ENCODE measurements around the gene GLYATL1. TPM values are rescaled to one million over a fixed set of nuclear protein-coding genes. Genes with fewer than 3 reads are reported as not detected.

GLYATL1 gene
- total RNA-seq, 1 experiment from 2014 or later = not detected

- TF ChIP-seq, protein P1, sequence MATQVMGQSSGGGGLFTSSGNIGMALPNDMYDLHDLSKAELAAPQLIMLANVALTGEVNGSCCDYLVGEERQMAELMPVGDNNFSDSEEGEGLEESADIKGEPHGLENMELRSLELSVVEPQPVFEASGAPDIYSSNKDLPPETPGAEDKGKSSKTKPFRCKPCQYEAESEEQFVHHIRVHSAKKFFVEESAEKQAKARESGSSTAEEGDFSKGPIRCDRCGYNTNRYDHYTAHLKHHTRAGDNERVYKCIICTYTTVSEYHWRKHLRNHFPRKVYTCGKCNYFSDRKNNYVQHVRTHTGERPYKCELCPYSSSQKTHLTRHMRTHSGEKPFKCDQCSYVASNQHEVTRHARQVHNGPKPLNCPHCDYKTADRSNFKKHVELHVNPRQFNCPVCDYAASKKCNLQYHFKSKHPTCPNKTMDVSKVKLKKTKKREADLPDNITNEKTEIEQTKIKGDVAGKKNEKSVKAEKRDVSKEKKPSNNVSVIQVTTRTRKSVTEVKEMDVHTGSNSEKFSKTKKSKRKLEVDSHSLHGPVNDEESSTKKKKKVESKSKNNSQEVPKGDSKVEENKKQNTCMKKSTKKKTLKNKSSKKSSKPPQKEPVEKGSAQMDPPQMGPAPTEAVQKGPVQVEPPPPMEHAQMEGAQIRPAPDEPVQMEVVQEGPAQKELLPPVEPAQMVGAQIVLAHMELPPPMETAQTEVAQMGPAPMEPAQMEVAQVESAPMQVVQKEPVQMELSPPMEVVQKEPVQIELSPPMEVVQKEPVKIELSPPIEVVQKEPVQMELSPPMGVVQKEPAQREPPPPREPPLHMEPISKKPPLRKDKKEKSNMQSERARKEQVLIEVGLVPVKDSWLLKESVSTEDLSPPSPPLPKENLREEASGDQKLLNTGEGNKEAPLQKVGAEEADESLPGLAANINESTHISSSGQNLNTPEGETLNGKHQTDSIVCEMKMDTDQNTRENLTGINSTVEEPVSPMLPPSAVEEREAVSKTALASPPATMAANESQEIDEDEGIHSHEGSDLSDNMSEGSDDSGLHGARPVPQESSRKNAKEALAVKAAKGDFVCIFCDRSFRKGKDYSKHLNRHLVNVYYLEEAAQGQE (IDR thresholded peaks at IDR 0.05; ENCODE audit: low read depth) = no peak
- TF ChIP-seq, protein P2, sequence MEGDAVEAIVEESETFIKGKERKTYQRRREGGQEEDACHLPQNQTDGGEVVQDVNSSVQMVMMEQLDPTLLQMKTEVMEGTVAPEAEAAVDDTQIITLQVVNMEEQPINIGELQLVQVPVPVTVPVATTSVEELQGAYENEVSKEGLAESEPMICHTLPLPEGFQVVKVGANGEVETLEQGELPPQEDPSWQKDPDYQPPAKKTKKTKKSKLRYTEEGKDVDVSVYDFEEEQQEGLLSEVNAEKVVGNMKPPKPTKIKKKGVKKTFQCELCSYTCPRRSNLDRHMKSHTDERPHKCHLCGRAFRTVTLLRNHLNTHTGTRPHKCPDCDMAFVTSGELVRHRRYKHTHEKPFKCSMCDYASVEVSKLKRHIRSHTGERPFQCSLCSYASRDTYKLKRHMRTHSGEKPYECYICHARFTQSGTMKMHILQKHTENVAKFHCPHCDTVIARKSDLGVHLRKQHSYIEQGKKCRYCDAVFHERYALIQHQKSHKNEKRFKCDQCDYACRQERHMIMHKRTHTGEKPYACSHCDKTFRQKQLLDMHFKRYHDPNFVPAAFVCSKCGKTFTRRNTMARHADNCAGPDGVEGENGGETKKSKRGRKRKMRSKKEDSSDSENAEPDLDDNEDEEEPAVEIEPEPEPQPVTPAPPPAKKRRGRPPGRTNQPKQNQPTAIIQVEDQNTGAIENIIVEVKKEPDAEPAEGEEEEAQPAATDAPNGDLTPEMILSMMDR (IDR thresholded peaks at IDR 0.05 in 2 of 3, conservative IDR thresholded peaks at IDR 0.05 in 1 of 3; ENCODE audit: borderline replicate concordance in 1 of 3, insufficient read depth in 1 of 3, low read depth in 2 of 3, low read length in 2 of 3) = no peak
- TF ChIP-seq MAX (IDR thresholded peaks at IDR 0.05) = no peak
Measured at GRCh38 chr11:58965246-58965985, 26.1 kb downstream of the GLYATL1 start (continued).

GRCh38 chr11:58968251-58968711 is 29.0 kb downstream of the GLYATL1 start:
- TF ChIP-seq RAD21 (IDR thresholded peaks at IDR 0.05; ENCODE audit: low read depth) (no peak), JUND (IDR thresholded peaks at IDR 0.05) (no peak), CEBPB (IDR thresholded peaks at IDR 0.05; ENCODE audit: low read depth) (no peak), YY1 (IDR thresholded peaks at IDR 0.05; ENCODE audit: extremely low read depth, insufficient replicate concordance, low read depth, low read length) (no peak), ZNF274 (IDR thresholded peaks at IDR 0.05; ENCODE audit: low read depth, low read length) (no peak), ZFX (IDR thresholded peaks at IDR 0.05) (no peak), MAX (IDR thresholded peaks at IDR 0.05) (no peak), EZH2phosphoT487 (IDR thresholded peaks at IDR 0.05; ENCODE audit: borderline replicate concordance) (no peak), TCF7L2 (IDR thresholded peaks at IDR 0.05; ENCODE audit: borderline replicate concordance, extremely low read depth, insufficient read depth, insufficient read length) (no peak)
- Histone ChIP-seq H2AFZ (ENCODE audit: low read depth, low read length, poor library complexity, severe bottlenecking) (no peak overlapping the region), H3K9me3 (ENCODE audit: control insufficient read depth in 1 of 2, insufficient read depth in 1 of 2, low read depth in 1 of 2, low read length in 2 of 2) (no peaks in the 10 kb centered on the region), H3K27ac (ENCODE audit: low read depth, low read length) (no peak overlapping the region), H3K9ac (ENCODE audit: low read length) (no peak overlapping the region), H3K27me3 (ENCODE audit: insufficient read depth, low read length) (0 out of 2 replicates have a peak, but pooled peaks cover 5% of the 10 kb centered on the region), H3K4me3 (replicated peaks in 1 of 2; ENCODE audit: low read depth in 1 of 2, low read length in 2 of 2) (no peak overlapping the region), H3K4me1 (ENCODE audit: control insufficient read depth in 1 of 2, insufficient read depth in 2 of 2, low read length in 2 of 2) (no peaks in the 10 kb centered on the region), H3K4me2 (ENCODE audit: low read length) (no peak overlapping the region), H3K79me2 (ENCODE audit: insufficient read depth, low read length) (no peaks in the 10 kb centered on the region), H3K36me3 (ENCODE audit: control insufficient read depth in 1 of 2, insufficient read depth in 2 of 2, low read length in 2 of 2) (no peaks in the 10 kb centered on the region), H4K20me1 (ENCODE audit: insufficient read depth) (no peaks in the 10 kb centered on the region), H3K9me2 (ENCODE audit: insufficient read depth) (no peaks in the 10 kb centered on the region)
- RAD21 ChIA-PET (ENCODE audit: low non-redundant PET in 1 of 2, low total read pairs in 2 of 2, uncharacterized antibody in 2 of 2, unreplicated experiment in 2 of 2) = no interaction called here
- no TSS peak for BruUV-seq (replicated peaks)
- CTCF ChIA-PET = no interaction called here
- intact Hi-C loops (cut with micrococcal nuclease) = no loop called here
- POLR2A ChIA-PET = no interaction called here
- no peak for ATAC-seq
- DNase-seq (ENCODE audit: low read depth, low spot score) = no peak
